ENCODE results near the gene PWP1. TPM values are rescaled to one million over a fixed set of nuclear protein-coding genes. Genes with fewer than 3 reads are reported as not detected.

The PWP1 gene
- total and polyA plus RNA-seq, 9 of the 15 experiments (the other 6 are each of a cell fraction or from before 2014, with no cell fraction given), result 61.6 to 401 (median 111) TPM

GRCh38 chr12:107759410-107759809, 73.8 kb downstream of the PWP1 start (continued):
- TF ChIP-seq, protein P1, sequence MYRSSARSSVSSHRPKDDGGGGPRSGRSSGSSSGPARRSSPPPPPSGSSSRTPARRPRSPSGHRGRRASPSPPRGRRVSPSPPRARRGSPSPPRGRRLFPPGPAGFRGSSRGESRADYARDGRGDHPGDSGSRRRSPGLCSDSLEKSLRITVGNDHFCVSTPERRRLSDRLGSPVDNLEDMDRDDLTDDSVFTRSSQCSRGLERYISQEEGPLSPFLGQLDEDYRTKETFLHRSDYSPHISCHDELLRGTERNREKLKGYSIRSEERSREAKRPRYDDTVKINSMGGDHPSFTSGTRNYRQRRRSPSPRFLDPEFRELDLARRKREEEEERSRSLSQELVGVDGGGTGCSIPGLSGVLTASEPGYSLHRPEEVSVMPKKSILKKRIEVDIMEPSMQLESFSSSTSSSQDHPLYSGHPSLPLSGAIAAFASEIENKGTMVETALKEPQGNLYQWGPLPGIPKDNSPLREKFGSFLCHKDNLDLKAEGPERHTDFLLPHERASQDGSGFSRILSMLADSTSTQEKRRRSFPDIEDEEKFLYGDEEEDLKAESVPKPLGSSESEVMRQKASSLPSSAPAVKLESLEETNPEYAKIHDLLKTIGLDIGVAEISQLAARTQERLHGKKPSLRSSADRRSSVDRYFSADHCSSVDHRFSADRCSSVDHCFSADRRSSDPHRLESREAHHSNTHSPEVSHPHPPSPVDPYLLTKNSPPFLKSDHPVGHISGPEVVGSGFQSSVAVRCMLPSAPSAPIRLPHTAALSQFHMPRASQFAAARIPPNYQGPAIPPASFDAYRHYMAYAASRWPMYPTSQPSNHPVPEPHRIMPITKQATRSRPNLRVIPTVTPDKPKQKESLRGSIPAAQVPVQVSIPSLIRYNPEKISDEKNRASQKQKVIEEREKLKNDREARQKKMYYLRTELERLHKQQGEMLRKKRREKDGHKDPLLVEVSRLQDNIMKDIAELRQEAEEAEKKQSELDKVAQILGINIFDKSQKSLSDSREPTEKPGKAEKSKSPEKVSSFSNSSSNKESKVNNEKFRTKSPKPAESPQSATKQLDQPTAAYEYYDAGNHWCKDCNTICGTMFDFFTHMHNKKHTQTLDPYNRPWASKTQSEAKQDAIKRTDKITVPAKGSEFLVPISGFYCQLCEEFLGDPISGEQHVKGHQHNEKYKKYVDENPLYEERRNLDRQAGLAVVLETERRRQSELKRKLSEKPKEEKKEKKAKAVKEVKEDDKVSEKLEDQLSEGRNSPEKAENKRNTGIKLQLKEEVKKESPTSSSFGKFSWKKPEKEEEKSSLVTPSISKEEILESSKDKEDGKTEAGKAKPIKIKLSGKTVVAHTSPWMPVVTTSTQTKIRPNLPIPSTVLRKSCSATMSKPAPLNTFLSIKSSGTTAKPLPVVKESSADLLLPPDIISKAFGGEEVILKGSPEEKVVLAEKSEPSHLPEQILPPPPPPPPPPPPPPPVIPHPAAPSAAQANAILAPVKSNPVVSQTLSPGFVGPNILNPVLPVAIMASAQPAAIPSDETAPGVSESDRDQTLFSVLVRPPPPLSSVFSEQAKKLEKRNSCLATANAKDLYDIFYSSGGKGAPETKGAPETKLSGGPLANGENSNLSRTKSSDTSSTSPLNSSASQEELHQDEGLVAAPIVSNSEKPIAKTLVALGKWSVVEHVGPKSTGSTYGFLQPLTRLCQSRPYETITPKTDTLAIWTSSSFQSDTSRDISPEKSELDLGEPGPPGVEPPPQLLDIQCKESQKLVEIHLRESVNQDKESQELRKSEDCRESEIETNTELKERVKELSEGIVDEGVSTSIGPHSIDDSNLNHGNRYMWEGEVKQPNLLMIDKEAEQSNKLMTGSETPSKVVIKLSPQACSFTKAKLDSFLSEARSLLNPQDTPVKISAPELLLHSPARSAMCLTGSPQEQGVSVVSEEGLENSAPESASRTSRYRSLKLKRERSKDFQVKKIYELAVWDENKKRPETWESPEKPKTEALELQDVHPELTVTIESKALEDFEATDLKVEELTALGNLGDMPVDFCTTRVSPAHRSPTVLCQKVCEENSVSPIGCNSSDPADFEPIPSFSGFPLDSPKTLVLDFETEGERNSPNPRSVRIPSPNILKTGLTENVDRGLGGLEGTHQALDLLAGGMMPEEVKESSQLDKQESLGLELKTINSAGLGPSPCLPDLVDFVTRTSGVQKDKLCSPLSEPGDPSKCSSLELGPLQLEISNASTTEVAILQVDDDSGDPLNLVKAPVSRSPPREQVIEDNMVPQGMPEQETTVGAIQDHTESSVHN (IDR thresholded peaks at IDR 0.05; ENCODE audit: borderline replicate concordance in 1 of 2, low read depth in 1 of 2), result peak in 1 of 2 experiments; percentile 46; a peak in 1 of 4 replicates
- no peak for TF ChIP-seq POLR2AphosphoS2 (IDR thresholded peaks at IDR 0.05; ENCODE audit: low read length)
- peak; percentile 91 for TF ChIP-seq JUND (IDR thresholded peaks at IDR 0.05; ENCODE audit: borderline replicate concordance, low read depth, low read length)
- peak; percentile 84 for TF ChIP-seq JUND (tag; IDR thresholded peaks at IDR 0.05; ENCODE audit: borderline replicate concordance, low read depth, low read length)
- TF ChIP-seq STAT5A (IDR thresholded peaks at IDR 0.05; ENCODE audit: borderline replicate concordance, low read length), result no peak
- TF ChIP-seq PBX2 (CRISPR knock-in tag; IDR thresholded peaks at IDR 0.05; ENCODE audit: low read depth), result no peak
- no peak for TF ChIP-seq PBX2 (tag; conservative IDR thresholded peaks at IDR 0.05; ENCODE audit: low read depth)
- TF ChIP-seq NFE2 (IDR thresholded peaks at IDR 0.05; ENCODE audit: low read depth), result peak; percentile 53; the same call in 1 of the 2 replicates
- TF ChIP-seq JUN (IDR thresholded peaks at IDR 0.05; ENCODE audit: borderline replicate concordance, low read depth, low read length), result peak; percentile 83
- no peak for TF ChIP-seq JUN (CRISPR knock-in tag; IDR thresholded peaks at IDR 0.05; ENCODE audit: borderline replicate concordance)
- TF ChIP-seq ATF7 (IDR thresholded peaks at IDR 0.05), result peak; percentile 63
- TF ChIP-seq ARID2 (IDR thresholded peaks at IDR 0.05), result no peak
- peak; percentile 78 to 84 for TF ChIP-seq KDM1A (IDR thresholded peaks at IDR 0.05)
- peak; percentile 48; the same call in 1 of the 2 replicates for TF ChIP-seq SOX6 (IDR thresholded peaks at IDR 0.05)
- peak; percentile 33; the same call in 1 of the 2 replicates for TF ChIP-seq GMEB1 (CRISPR knock-in tag; IDR thresholded peaks at IDR 0.05)
- peak; percentile 86 for TF ChIP-seq BHLHE40 (IDR thresholded peaks at IDR 0.05; ENCODE audit: low read length)
- TF ChIP-seq MAFK (IDR thresholded peaks at IDR 0.05; ENCODE audit: low read length), result peak; percentile 67
